ENCODE measurements around the gene AP1G2. TPM values are rescaled to one million over a fixed set of nuclear protein-coding genes. Genes with fewer than 3 reads are reported as not detected.

AP1G2 gene
- total and polyA plus RNA-seq, 2 of the 13 experiments (the other 11 are each of a cell fraction or from before 2014, with no cell fraction given), result 96.9 to 611 TPM

- TF ChIP-seq, protein P1, sequence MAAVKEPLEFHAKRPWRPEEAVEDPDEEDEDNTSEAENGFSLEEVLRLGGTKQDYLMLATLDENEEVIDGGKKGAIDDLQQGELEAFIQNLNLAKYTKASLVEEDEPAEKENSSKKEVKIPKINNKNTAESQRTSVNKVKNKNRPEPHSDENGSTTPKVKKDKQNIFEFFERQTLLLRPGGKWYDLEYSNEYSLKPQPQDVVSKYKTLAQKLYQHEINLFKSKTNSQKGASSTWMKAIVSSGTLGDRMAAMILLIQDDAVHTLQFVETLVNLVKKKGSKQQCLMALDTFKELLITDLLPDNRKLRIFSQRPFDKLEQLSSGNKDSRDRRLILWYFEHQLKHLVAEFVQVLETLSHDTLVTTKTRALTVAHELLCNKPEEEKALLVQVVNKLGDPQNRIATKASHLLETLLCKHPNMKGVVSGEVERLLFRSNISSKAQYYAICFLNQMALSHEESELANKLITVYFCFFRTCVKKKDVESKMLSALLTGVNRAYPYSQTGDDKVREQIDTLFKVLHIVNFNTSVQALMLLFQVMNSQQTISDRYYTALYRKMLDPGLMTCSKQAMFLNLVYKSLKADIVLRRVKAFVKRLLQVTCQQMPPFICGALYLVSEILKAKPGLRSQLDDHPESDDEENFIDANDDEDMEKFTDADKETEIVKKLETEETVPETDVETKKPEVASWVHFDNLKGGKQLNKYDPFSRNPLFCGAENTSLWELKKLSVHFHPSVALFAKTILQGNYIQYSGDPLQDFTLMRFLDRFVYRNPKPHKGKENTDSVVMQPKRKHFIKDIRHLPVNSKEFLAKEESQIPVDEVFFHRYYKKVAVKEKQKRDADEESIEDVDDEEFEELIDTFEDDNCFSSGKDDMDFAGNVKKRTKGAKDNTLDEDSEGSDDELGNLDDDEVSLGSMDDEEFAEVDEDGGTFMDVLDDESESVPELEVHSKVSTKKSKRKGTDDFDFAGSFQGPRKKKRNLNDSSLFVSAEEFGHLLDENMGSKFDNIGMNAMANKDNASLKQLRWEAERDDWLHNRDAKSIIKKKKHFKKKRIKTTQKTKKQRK (IDR thresholded peaks at IDR 0.05; ENCODE audit: low read length), result no peak; the same call in 1 of the 2 replicates
- TF ChIP-seq MBNL3 (CRISPR knock-in tag; conservative IDR thresholded peaks at IDR 0.05) (no peak), MTF1 (CRISPR knock-in tag; IDR thresholded peaks at IDR 0.05) (no peak; the same call in 1 of the 2 replicates), ZNF598 (CRISPR knock-in tag; IDR thresholded peaks at IDR 0.05; ENCODE audit: borderline replicate concordance) (no peak), ZNF619 (CRISPR knock-in tag; IDR thresholded peaks at IDR 0.05) (no peak), TBX3 (IDR thresholded peaks at IDR 0.05; ENCODE audit: borderline replicate concordance) (no peak), CREM (IDR thresholded peaks at IDR 0.05) (no peak), CREM (CRISPR knock-in tag; IDR thresholded peaks at IDR 0.05) (no peak), HMGXB4 (CRISPR knock-in tag; IDR thresholded peaks at IDR 0.05; ENCODE audit: borderline replicate concordance in 1 of 2, low read depth in 1 of 2) (0 out of 4 replicates have a peak, but pooled peaks of 1 of the 2 experiments have one; percentile 25), NONO (IDR thresholded peaks at IDR 0.05) (no peak), NONO (CRISPR knock-in tag; conservative IDR thresholded peaks at IDR 0.05) (no peak), AGO2 (optimal IDR thresholded peaks at IDR 0.05; ENCODE audit: low read depth, low read length) (peak; percentile 86), ZNF160 (CRISPR knock-in tag; IDR thresholded peaks at IDR 0.05) (no peak), ZNF777 (CRISPR knock-in tag; IDR thresholded peaks at IDR 0.05) (no peak), ATF2 (CRISPR knock-in tag; IDR thresholded peaks at IDR 0.05) (peak; percentile 25; the same call in 1 of the 2 replicates), ZBTB43 (CRISPR knock-in tag; conservative IDR thresholded peaks at IDR 0.05) (no peak), RARG (CRISPR knock-in tag; IDR thresholded peaks at IDR 0.05; ENCODE audit: low read depth) (no peak)
- TF ChIP-seq, protein P2, sequence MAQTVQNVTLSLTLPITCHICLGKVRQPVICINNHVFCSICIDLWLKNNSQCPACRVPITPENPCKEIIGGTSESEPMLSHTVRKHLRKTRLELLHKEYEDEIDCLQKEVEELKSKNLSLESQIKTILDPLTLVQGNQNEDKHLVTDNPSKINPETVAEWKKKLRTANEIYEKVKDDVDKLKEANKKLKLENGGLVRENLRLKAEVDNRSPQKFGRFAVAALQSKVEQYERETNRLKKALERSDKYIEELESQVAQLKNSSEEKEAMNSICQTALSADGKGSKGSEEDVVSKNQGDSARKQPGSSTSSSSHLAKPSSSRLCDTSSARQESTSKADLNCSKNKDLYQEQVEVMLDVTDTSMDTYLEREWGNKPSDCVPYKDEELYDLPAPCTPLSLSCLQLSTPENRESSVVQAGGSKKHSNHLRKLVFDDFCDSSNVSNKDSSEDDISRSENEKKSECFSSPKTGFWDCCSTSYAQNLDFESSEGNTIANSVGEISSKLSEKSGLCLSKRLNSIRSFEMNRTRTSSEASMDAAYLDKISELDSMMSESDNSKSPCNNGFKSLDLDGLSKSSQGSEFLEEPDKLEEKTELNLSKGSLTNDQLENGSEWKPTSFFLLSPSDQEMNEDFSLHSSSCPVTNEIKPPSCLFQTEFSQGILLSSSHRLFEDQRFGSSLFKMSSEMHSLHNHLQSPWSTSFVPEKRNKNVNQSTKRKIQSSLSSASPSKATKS (CRISPR knock-in tag; IDR thresholded peaks at IDR 0.05), result no peak
Measured at GRCh38 chr14:23582906-23583760, 15.5 kb upstream of the AP1G2 start (continued).
